ENCODE results near the gene ZNF629. TPM values are rescaled to one million over a fixed set of nuclear protein-coding genes. Genes with fewer than 3 reads are reported as not detected.

Gene ZNF629
- total and polyA plus RNA-seq, 2 experiments from 2014 or later, result 4.1 to 20.3 TPM

DNA sequence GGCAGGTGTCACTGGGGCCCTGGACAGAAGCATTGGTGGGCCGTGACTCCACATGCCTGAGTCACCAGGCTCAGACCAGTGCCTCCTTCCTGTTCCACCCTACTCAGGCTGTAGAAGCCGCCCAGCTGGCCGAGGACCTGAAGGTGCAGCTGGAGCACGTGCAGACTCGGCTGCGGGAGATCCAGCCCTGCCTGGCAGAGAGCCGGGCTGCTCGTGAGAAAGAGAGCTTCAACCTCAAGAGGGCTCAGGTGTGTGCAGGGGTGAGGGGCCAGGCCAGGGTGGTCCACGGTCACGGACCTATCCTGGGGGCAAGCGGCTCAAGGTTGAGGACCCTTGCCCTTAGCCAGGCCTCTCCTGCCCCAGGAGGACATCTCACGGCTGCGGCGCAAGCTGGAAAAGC, 15.3 kb downstream of the ZNF629 start:
- Mint-ChIP-seq H3K4me3 (no peak overlapping the region), H3K27ac (no peak overlapping the region)

More for the DNA sequence above, 15.3 kb downstream of the ZNF629 start:
- H3K4me2 ChIP-seq, result no peak overlapping the region
- H3K9me2 ChIP-seq (ENCODE audit: insufficient read depth), result no peaks in the 10 kb centered on the region
- Mint-ChIP-seq H3K36me3 (ENCODE audit: low read depth) (peaks cover 80% of the 10 kb centered on the region), H3K9me3 (no peaks in the 10 kb centered on the region), H3K4me1 (peaks cover 2% of the 10 kb centered on the region; the same call in 2 of the 3 replicates), H3K27me3 (ENCODE audit: insufficient read depth, low read depth, poor library complexity) (peaks cover 17% of the 10 kb centered on the region)
- H2AFZ ChIP-seq, result no peak overlapping the region
- H3K4me3 ChIP-seq, result no peak overlapping the region
- TF ChIP-seq, protein P1, sequence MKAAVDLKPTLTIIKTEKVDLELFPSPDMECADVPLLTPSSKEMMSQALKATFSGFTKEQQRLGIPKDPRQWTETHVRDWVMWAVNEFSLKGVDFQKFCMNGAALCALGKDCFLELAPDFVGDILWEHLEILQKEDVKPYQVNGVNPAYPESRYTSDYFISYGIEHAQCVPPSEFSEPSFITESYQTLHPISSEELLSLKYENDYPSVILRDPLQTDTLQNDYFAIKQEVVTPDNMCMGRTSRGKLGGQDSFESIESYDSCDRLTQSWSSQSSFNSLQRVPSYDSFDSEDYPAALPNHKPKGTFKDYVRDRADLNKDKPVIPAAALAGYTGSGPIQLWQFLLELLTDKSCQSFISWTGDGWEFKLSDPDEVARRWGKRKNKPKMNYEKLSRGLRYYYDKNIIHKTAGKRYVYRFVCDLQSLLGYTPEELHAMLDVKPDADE (IDR thresholded peaks at IDR 0.05), result no peak
- TF ChIP-seq, protein P2, sequence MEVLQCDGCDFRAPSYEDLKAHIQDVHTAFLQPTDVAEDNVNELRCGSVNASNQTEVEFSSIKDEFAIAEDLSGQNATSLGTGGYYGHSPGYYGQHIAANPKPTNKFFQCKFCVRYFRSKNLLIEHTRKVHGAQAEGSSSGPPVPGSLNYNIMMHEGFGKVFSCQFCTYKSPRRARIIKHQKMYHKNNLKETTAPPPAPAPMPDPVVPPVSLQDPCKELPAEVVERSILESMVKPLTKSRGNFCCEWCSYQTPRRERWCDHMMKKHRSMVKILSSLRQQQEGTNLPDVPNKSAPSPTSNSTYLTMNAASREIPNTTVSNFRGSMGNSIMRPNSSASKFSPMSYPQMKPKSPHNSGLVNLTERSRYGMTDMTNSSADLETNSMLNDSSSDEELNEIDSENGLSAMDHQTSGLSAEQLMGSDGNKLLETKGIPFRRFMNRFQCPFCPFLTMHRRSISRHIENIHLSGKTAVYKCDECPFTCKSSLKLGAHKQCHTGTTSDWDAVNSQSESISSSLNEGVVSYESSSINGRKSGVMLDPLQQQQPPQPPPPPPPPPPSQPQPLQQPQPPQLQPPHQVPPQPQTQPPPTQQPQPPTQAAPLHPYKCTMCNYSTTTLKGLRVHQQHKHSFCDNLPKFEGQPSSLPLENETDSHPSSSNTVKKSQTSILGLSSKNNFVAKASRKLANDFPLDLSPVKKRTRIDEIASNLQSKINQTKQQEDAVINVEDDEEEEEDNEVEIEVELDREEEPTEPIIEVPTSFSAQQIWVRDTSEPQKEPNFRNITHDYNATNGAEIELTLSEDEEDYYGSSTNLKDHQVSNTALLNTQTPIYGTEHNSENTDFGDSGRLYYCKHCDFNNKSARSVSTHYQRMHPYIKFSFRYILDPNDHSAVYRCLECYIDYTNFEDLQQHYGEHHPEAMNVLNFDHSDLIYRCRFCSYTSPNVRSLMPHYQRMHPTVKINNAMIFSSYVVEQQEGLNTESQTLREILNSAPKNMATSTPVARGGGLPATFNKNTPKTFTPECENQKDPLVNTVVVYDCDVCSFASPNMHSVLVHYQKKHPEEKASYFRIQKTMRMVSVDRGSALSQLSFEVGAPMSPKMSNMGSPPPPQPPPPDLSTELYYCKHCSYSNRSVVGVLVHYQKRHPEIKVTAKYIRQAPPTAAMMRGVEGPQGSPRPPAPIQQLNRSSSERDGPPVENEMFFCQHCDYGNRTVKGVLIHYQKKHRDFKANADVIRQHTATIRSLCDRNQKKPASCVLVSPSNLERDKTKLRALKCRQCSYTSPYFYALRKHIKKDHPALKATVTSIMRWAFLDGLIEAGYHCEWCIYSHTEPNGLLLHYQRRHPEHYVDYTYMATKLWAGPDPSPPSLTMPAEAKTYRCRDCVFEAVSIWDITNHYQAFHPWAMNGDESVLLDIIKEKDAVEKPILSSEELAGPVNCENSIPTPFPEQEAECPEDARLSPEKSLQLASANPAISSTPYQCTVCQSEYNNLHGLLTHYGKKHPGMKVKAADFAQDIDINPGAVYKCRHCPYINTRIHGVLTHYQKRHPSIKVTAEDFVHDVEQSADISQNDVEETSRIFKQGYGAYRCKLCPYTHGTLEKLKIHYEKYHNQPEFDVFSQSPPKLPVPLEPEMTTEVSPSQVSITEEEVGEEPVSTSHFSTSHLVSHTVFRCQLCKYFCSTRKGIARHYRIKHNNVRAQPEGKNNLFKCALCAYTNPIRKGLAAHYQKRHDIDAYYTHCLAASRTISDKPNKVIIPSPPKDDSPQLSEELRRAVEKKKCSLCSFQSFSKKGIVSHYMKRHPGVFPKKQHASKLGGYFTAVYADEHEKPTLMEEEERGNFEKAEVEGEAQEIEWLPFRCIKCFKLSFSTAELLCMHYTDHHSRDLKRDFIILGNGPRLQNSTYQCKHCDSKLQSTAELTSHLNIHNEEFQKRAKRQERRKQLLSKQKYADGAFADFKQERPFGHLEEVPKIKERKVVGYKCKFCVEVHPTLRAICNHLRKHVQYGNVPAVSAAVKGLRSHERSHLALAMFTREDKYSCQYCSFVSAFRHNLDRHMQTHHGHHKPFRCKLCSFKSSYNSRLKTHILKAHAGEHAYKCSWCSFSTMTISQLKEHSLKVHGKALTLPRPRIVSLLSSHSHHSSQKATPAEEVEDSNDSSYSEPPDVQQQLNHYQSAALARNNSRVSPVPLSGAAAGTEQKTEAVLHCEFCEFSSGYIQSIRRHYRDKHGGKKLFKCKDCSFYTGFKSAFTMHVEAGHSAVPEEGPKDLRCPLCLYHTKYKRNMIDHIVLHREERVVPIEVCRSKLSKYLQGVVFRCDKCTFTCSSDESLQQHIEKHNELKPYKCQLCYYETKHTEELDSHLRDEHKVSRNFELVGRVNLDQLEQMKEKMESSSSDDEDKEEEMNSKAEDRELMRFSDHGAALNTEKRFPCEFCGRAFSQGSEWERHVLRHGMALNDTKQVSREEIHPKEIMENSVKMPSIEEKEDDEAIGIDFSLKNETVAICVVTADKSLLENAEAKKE (CRISPR knock-in tag; IDR thresholded peaks at IDR 0.05), result no peak
- no peak for TF ChIP-seq ZNF331 (CRISPR knock-in tag; IDR thresholded peaks at IDR 0.05; ENCODE audit: low read depth)
- TF ChIP-seq JUNB (IDR thresholded peaks at IDR 0.05; ENCODE audit: unreplicated experiment), result no peak
- TF ChIP-seq EZH2 (IDR thresholded peaks at IDR 0.05; ENCODE audit: low read depth, unreplicated experiment), result no peak
- TF ChIP-seq, protein P3, sequence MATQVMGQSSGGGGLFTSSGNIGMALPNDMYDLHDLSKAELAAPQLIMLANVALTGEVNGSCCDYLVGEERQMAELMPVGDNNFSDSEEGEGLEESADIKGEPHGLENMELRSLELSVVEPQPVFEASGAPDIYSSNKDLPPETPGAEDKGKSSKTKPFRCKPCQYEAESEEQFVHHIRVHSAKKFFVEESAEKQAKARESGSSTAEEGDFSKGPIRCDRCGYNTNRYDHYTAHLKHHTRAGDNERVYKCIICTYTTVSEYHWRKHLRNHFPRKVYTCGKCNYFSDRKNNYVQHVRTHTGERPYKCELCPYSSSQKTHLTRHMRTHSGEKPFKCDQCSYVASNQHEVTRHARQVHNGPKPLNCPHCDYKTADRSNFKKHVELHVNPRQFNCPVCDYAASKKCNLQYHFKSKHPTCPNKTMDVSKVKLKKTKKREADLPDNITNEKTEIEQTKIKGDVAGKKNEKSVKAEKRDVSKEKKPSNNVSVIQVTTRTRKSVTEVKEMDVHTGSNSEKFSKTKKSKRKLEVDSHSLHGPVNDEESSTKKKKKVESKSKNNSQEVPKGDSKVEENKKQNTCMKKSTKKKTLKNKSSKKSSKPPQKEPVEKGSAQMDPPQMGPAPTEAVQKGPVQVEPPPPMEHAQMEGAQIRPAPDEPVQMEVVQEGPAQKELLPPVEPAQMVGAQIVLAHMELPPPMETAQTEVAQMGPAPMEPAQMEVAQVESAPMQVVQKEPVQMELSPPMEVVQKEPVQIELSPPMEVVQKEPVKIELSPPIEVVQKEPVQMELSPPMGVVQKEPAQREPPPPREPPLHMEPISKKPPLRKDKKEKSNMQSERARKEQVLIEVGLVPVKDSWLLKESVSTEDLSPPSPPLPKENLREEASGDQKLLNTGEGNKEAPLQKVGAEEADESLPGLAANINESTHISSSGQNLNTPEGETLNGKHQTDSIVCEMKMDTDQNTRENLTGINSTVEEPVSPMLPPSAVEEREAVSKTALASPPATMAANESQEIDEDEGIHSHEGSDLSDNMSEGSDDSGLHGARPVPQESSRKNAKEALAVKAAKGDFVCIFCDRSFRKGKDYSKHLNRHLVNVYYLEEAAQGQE (IDR thresholded peaks at IDR 0.05; ENCODE audit: unreplicated experiment), result no peak
- no peak for TF ChIP-seq ZNF114 (CRISPR knock-in tag; IDR thresholded peaks at IDR 0.05)
- TF ChIP-seq NANOG (IDR thresholded peaks at IDR 0.05; ENCODE audit: borderline replicate concordance), result no peak
- TF ChIP-seq STAT1 (IDR thresholded peaks at IDR 0.05; ENCODE audit: unreplicated experiment), result no peak
- peaks cover 16% of the 10 kb centered on the region for H3F3A ChIP-seq (replicated peaks; ENCODE audit: low read depth)
- no peaks in the 10 kb centered on the region for H3K79me2 ChIP-seq (replicated peaks; ENCODE audit: insufficient read depth)
- ATAC-seq, result no peak
- H3K27me3 ChIP-seq (ENCODE audit: insufficient read depth), result no peaks in the 10 kb centered on the region
- DNase-seq (ENCODE audit: low spot score), result no peak
- H3K36me3 ChIP-seq (ENCODE audit: insufficient read depth), result peaks cover 20% of the 10 kb centered on the region
- H3K4me1 ChIP-seq (ENCODE audit: insufficient read depth), result no peaks in the 10 kb centered on the region
- no peak overlapping the region for H3K27ac ChIP-seq (ENCODE audit: low read depth)
- H4K20me1 ChIP-seq (replicated peaks; ENCODE audit: insufficient read depth), result peaks cover 11% of the 10 kb centered on the region
